Central memory CD4-positive, alpha-beta T cell (primary cell): ENCODE results near the gene DAAM2.

Experiments used
- DNase-seq: peaks from one replicate; pipeline ENCODE4 v3.0.0; 2022

Gene DAAM2

GRCh38 chr6:39935241-39935640 is 143.1 kb downstream of the DAAM2 start:
- no peak for DNase-seq

DNA sequence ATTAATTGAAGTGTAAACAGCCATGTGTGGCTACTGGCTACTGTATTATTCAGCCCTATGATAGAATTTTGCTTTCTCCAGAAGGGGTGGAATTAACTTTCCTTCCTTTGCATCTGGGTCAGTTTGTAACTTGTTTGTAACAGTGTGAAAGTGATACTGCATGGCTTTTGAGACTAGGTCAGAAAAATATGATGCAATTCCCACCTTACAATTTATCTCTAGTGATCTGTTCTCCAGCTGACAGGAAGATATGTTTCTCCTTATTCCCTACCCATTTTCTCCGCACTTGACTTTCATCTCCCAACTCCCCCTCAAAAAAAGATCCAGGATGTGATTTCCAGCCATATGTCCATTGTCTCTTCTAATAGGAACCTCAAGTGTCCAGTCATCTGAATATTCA is 144.7 kb downstream of the DAAM2 start:
- no peak for DNase-seq

DNA sequence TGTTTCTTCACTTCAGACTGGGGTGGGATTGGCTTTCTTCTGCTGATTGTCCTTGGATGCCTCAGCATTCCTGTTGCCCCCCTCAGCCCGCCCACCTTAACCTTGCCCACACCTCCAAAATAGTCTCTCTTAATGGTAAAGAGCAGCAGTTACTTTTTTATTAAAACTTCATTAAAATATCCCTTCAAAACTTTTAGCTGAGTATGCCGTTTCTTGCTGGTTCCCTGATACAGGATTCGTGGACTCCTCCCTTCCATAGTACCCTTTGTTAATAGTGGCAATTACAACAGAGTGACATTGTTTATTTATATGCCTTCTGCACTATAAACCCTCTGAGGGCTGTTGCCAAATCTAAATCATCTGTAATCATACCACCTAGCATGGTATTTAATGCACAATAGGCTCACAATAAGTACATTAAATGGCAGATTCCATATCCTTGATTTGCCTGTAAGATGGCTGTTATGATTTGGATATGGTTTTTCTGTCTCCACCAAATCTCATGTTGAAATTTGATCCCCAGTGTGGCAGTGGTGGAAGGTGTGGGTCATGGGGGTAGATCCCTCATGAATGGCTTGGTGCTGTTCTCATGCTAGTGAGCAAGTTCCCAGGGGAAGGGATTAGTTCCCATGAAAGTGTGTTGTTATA is 145.6 kb downstream of the DAAM2 start:
- no peak for DNase-seq

DNA sequence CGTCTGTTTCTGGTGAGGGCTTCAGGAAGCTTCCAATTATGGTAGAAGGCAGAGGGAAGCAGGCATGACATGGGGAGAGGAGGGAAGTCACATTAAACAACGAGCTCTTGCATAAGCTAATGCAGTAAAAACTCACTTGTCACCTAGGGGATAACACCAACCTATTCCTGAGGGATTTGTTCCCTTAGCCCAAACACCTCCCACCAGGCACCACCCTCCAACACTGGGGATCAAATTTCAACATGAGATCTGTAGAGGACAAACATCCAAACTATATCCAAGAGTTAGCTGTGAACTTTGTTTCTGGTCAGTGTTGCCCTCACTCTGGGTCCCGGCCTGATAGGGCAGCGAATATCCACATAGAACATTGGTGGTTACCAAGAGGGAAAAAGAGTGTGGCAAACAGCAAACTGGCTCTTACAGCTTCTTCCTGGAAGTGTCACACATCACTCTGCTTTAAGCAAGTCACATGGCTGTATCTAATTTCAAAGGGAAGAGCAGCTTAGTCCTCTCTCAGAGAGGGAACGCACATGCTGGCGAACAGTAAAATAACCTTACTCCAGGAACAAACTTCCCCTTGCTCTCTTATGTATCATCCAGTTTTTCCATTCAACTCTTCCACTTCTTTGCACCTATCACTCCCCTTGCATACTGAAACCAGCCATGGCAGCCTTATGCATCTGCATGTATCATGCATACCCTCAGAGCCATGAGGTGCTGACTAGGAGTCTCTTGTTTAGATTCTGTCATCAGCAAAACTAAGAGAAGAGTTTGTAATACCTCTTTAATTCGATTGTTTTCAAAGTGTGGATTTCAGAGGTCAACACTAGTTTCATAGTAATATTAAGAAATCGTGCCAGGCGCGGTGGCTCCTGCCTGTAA is 146.8 kb downstream of the DAAM2 start:
- no peak for DNase-seq

DNA sequence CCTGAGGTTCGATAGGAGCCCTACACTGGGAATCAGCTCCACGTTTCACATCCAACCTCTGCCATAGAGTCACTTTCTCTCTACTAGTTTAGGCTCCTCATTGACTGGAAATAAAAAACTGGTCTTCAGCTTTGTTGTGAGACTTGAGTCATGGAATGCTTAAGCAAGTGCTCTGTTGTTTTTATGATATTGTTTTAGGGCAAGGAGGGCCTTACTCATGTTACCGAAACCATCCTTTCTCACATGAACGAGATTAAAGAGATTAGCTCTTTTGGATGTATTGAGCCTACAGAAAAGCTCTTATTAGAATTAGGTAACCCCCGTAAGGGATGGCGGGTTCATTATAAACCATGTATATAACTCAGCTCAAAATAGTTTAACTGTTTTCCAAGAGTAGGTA is 149.0 kb downstream of the DAAM2 start:
- DNase-seq: no peak

DNA sequence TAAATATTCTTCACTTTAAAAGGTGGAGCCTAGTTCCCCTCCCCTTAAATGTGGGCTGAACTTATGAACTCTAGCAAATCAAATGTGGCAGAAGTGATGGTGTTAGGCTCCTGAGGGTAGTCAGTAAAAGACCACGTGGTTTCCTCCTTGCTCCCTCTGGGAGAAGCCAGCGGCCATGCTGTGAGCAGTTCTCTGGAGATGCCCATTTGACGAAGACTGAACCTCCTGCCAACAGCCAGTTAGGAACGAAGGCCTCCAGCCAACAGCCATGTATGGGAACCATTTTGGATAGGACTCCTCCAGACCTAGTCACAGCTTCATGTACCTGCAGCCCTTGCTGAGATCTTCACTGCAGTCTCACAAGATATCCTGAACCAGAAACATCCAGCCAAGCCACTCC is 149.6 kb downstream of the DAAM2 start:
- DNase-seq: no peak

DNA sequence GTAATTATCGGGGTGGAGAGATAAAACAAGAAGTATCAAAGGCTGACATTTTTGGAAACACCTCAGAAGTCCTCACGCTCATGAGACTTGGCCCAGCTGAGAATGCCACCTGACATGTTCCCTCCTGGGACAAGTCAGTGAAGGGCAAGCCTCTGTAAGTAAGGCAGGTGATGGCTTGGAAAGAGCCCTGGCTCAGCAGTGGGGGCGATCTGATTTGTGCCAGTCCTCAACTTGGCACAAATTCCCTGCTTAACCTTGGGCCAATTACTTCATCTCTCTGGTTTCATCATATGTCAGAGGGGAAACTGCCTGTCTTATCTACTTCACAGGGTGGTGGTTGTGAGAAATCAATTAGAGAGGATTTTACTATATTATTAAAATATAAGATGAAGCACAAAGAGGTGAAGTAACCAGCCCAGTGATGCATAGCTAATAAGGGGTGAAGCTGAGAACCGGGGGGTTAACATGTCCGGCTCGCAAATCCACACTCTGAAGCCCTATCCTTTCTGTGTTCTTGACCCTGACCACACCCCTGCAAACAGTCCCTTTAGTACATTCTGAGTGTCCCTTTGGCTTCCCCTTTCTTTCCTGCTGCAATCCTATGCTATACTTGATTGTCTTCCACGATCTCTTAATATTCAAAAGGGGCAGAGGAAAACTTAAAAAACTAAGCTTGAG is 150.9 kb downstream of the DAAM2 start:
- DNase-seq: no peak

DNA sequence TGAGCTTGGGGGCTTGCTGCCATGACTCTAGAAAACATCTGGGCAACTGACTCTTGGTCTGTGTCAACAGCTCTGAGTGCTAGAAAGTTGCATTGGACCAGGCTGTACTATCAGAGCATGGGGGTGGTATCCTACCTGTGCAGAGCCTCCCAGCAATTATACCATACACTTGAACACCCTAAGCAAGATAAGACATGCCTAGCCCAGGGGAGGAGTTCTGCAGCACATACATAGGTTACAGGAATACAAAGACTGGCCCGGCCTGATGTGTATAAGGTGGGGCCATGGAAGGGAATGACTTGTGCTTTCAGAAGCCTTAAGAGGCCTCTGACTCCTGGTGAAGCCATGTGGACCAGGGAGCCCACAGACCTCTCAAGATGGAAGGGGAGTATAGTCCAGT is 153.4 kb downstream of the DAAM2 start:
- no peak for DNase-seq

DNA sequence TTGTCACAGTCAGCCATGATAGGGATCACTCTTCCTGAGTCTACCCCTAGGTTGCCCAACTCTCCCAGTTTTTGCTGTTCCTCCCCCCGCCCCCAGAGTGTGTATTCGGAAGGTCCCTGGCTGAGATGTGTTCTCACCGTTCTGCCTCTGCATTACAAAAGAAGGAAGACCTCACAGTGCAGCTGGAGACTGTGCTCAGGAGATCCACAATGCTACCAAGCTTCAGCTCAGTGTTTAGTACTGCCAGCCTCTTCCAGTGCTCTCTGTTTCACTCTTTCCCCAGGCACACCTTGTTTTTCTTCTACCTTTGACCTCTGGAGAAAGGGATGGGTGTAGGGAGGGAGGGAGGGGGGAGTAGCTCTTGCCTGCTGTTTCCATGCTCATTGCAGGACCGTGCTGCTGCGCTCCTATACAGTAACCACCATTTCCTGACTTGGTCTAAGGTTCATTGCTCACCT is 155.5 kb downstream of the DAAM2 start:
- DNase-seq: no peak

- no peak for DNase-seq
Measured at GRCh38 chr6:39948199-39948791, 156.1 kb downstream of the DAAM2 start.

DNA sequence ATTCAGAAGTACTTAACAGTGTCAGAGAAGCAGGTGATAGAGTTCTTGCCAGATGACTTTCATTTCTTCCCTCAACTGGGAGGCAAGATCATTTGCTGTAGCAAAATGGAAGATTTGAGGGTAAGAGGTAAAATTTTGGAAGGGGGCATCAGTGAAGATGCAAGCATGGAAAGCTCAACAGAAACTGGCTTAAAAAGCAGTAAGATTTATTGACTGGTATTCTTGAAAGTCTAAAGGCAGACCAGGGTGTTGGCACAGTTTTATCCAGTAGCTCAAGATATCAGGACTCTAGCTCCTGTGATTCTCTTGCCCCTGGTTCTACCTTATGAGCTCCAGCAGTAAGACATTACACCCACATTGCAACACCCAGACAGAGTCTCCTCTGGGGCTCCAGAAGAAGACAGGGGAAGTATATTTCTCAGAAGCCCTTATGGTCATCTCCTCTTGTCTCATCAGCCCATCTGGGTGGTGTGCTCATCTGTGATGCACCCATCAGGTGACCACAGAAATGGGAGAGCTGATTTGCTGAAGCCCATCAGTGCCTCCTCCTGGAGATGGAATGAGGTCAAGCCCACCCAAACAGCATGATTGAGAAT is 158.0 kb downstream of the DAAM2 start:
- DNase-seq: no peak

GRCh38 chr6:39951191-39951590 is 159.0 kb downstream of the DAAM2 start:
- no peak for DNase-seq

DNA sequence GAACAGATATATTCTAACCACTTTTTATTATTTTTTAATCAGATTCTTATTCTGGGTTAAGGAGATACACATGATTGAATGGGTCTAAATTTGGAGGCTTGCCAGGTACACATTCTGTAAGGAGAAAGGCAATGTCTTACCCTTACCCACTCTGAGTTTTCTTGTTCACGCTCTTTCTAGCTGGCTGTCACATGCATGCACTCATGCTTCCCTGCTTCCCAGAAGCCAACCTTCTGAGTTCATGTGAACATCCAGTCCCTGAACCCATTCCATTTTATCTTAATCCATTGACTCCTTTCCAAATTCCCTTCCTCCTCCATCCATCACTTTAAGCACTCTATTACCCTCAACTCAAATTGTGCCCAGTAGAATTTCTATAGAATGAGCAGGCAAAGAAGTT is 159.5 kb downstream of the DAAM2 start:
- no peak for DNase-seq

DNA sequence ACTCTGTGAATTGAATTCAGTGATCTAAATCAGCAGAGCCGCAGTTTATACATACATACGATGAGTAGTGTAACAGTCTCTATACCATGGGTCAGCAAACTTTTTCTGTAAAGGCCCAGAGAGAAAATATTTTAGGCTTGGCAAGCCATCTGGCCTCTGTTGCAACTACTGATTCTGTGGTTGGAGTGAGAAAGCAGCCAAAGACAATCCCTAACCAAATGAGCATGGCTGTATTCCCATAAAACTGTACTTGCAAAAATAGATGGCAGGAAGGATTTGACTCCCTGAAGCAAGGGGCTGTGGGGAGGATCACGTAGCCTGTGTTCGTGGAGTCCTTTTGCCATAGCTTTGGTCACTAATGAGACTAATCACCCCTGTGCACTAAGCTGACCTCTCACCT is 160.0 kb downstream of the DAAM2 start:
- DNase-seq: no peak

- no peak for DNase-seq
Measured at GRCh38 chr6:39953076-39953618, 161.0 kb downstream of the DAAM2 start.
